GM18858 (cell line): Measurements from ENCODE around the gene GJA3.
A peak's percentile ranks its signal among the peaks of the same experiment; 100 is the strongest.

Experiments used
- ATAC-seq: cut with Tn5 transposase; IDR thresholded peaks from one replicate; pipeline ENCODE4 v1.9.1; 2021; ENCODE audit not compliant: unreplicated experiment

Gene GJA3

GRCh38 chr13:20185366-20186056 lies 24.7 kb upstream of the GJA3 start:
- ATAC-seq = no peak

GRCh38 chr13:20182231-20182846 lies 21.5 kb upstream of the GJA3 start:
- ATAC-seq = peak; percentile 82

- no peak for ATAC-seq
Observed at GRCh38 chr13:20181188-20181587, 20.3 kb upstream of the GJA3 start.

- ATAC-seq = no peak
Observed at GRCh38 chr13:20178156-20178555, 17.3 kb upstream of the GJA3 start.

GRCh38 chr13:20177049-20177831 lies 16.4 kb upstream of the GJA3 start:
- ATAC-seq = no peak

- ATAC-seq = no peak
Observed at GRCh38 chr13:20175907-20176652, 15.2 kb upstream of the GJA3 start.

GRCh38 chr13:20175406-20175794 lies 14.5 kb upstream of the GJA3 start:
- ATAC-seq = no peak

- ATAC-seq = peak; percentile 77
Observed at GRCh38 chr13:20174656-20175405, 14.0 kb upstream of the GJA3 start.

- ATAC-seq = no peak
Observed at GRCh38 chr13:20173116-20173746, 12.4 kb upstream of the GJA3 start.

- no peak for ATAC-seq
Observed at GRCh38 chr13:20171364-20171763, 10.5 kb upstream of the GJA3 start.

GRCh38 chr13:20170921-20171320 lies 10.1 kb upstream of the GJA3 start:
- no peak for ATAC-seq

GRCh38 chr13:20168396-20168795 lies 7.5 kb upstream of the GJA3 start:
- ATAC-seq = no peak

GRCh38 chr13:20165417-20166257 lies 4.8 kb upstream of the GJA3 start:
- ATAC-seq = no peak

GRCh38 chr13:20161951-20162300 lies 1.1 kb upstream of the GJA3 start:
- ATAC-seq = no peak

GRCh38 chr13:20161275-20161950 lies 561 bp upstream of the GJA3 start:
- peak; percentile 29 for ATAC-seq

GRCh38 chr13:20159646-20160305 lies 1.1 kb downstream of the GJA3 start:
- ATAC-seq = no peak

- ATAC-seq = no peak
Observed at GRCh38 chr13:20157151-20157796, 3.6 kb downstream of the GJA3 start.

- ATAC-seq = no peak
Observed at GRCh38 chr13:20156702-20157101, 4.2 kb downstream of the GJA3 start.
